Breast epithelium (tissue), 4 donors: Measurements from ENCODE around the gene CACNA2D4. TPM values are rescaled to one million over a fixed set of nuclear protein-coding genes. Genes with fewer than 3 reads are reported as not detected.

Source experiments
- DNase-seq, 2 donors: peaks; one replicate each; pipeline ENCODE4 v3.0.0-alpha.2; 2019; ENCODE audit warnings: low spot score in 2 of 2
- H3K27ac ChIP-seq, 2 donors: fragments of 200-600 bp; sonication (generic) in 1 of 2; one replicate each; pipeline ENCODE4 v1.5.1; 2016 to 2019; ENCODE audit warnings: mild to moderate bottlenecking in 1 of 2
- H3K27me3 ChIP-seq, 2 donors: fragments of 200-600 bp; sonication (generic) in 1 of 2; one replicate each; pipeline versions ENCODE4 v1.5.1 to v1.6.0; 2017 to 2019; ENCODE audit warnings: control low read depth in 1 of 2, mild to moderate bottlenecking in 1 of 2
- H3K36me3 ChIP-seq: fragments of 200-600 bp; one replicate; pipeline ENCODE4 v1.5.1; 2019
- H3K4me1 ChIP-seq, 2 donors: fragments of 200-600 bp; sonication (generic); one replicate each; pipeline ENCODE4 v1.5.1; 2016 to 2019; ENCODE audit warnings: control low read depth in 1 of 2
- H3K4me3 ChIP-seq, 3 donors: fragments of 200-600 bp; sonication (generic); 1 replicate in 2 of 3; 2 replicates in 1 of 3; pipeline ENCODE4 v1.5.1; 2016 to 2019; ENCODE audit warnings: mild to moderate bottlenecking in 3 of 3, moderate library complexity in 2 of 3
- H3K9me3 ChIP-seq, 2 donors: fragments of 200-600 bp; sonication (generic) in 1 of 2; one replicate each; pipeline ENCODE4 v1.5.1; 2016 to 2019; ENCODE audit warnings: control low read depth in 1 of 2
- POLR2A ChIP-seq: fragments of 450-650 bp; IDR thresholded peaks from one replicate; pipeline ENCODE4 v1.6.1; 2016; ENCODE audit warnings: antibody characterized with exemption, mild to moderate bottlenecking, moderate library complexity
- POLR2AphosphoS5 ChIP-seq, 3 donors: sonication (generic); formaldehyde crosslinking; IDR thresholded peaks; one replicate each; pipeline ENCODE4 v1.6.1; 2017; ENCODE audit warnings: antibody characterized with exemption in 3 of 3
- intact Hi-C: fragments of 100-400 bp; cut with DNase I; formaldehyde crosslinking; loops from one replicate; pipeline ENCODE4 v1.15.1; 2023; ENCODE audit warnings: low total_unique reads
- total RNA-seq, 3 donors: library from RNA; depleted of rRNA; stranded (reverse); fragments of >200 nt; gene quantifications; one replicate each; pipeline ENCODE4 v1.1.0, GENCODE V29; 2016
- TF ChIP-seq, protein P1 (sequence below), 3 donors: fragments of 450-650 bp; IDR thresholded peaks; one replicate each; pipeline ENCODE4 v1.5.1; 2016 to 2017; ENCODE audit warnings: antibody characterized with exemption in 3 of 3, mild to moderate bottlenecking in 3 of 3, moderate library complexity in 3 of 3

Gene CACNA2D4
- total RNA-seq, 3 donors from 2014 or later = 3.2 to 10.2 (median 3.3) TPM

- Histone ChIP-seq H3K36me3 (no peaks in the 10 kb centered on the region), H3K27ac (no peak overlapping the region), H3K9me3 (no peaks in the 10 kb centered on the region), H3K4me1 (peaks cover 0 to 4% of the 10 kb centered on the region in 2 donors), H3K27me3 (peaks cover 0 to 44% of the 10 kb centered on the region in 2 donors), H3K4me3 (no peak overlapping the region)
- intact Hi-C loops = no loop called here
- DNase-seq = no peak
- TF ChIP-seq, protein P1, sequence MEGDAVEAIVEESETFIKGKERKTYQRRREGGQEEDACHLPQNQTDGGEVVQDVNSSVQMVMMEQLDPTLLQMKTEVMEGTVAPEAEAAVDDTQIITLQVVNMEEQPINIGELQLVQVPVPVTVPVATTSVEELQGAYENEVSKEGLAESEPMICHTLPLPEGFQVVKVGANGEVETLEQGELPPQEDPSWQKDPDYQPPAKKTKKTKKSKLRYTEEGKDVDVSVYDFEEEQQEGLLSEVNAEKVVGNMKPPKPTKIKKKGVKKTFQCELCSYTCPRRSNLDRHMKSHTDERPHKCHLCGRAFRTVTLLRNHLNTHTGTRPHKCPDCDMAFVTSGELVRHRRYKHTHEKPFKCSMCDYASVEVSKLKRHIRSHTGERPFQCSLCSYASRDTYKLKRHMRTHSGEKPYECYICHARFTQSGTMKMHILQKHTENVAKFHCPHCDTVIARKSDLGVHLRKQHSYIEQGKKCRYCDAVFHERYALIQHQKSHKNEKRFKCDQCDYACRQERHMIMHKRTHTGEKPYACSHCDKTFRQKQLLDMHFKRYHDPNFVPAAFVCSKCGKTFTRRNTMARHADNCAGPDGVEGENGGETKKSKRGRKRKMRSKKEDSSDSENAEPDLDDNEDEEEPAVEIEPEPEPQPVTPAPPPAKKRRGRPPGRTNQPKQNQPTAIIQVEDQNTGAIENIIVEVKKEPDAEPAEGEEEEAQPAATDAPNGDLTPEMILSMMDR (IDR thresholded peaks at IDR 0.05) = no peak
- TF ChIP-seq POLR2A (no peak), POLR2AphosphoS5 (IDR thresholded peaks at IDR 0.05) (no peak)
Measured at GRCh38 chr12:1828856-1829255, 89.6 kb downstream of the CACNA2D4 start.

GRCh38 chr12:1827826-1828805, 90.3 kb downstream of the CACNA2D4 start:
- peaks cover 0 to 44% of the 10 kb centered on the region in 2 donors for H3K27me3 ChIP-seq
- H3K36me3 ChIP-seq = no peaks in the 10 kb centered on the region
- peaks cover 0 to 4% of the 10 kb centered on the region in 2 donors for H3K4me1 ChIP-seq
- TF ChIP-seq, protein P1 (IDR thresholded peaks at IDR 0.05) = no peak
- no peak for TF ChIP-seq POLR2A
- TF ChIP-seq POLR2AphosphoS5 (IDR thresholded peaks at IDR 0.05) = no peak
- no peak overlapping the region for H3K27ac ChIP-seq
- no peaks in the 10 kb centered on the region for H3K9me3 ChIP-seq
- intact Hi-C loops = no loop called here
- no peak for DNase-seq
- no peak overlapping the region for H3K4me3 ChIP-seq

DNA sequence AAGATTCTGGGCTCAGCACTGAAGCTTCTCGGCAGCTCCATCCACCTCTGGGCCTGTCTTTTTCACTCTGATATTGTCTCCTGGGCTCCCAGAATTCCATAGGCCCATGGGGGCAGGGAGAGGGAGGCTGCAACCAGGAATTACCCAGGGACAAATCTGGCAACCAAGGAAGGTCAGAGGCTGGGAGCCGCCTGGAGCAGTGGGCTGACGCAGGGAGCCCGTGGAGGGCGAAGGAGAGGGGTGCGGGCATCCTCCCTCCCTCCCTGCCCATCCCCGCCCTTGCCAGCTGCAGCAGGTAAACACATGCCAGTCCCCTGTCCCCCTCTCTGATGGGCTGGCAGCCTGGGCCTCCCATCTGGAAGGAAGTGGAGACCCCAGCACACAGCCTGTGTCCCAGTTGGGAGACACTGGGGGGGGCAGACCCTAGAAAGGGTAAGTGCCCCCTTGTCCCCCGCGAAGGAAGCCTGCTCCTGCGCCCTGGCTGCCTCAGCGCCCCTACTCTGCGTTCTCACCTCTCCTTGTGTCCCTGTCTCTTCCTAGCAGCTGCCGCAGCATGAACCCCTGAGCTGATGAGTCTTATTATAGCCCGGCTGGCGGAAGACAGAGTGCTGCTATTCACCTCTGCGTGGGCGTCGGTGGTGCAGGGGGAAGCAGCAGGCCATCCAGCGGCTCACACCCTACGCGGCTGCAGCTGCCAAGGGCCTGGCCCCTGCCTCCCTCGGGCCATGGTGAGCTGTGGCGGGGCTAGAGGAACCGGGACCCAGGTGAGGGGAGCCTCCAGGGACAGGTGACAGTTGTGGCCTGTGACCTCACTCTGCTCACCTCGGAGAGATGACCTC, 91.4 kb downstream of the CACNA2D4 start:
- no peak overlapping the region for H3K27ac ChIP-seq
- intact Hi-C loops = no loop called here
- no peaks in the 10 kb centered on the region for H3K9me3 ChIP-seq
- H3K4me1 ChIP-seq = peaks cover 0 to 4% of the 10 kb centered on the region in 2 donors
- TF ChIP-seq POLR2A (no peak), POLR2AphosphoS5 (IDR thresholded peaks at IDR 0.05) (no peak)
- TF ChIP-seq, protein P1 (IDR thresholded peaks at IDR 0.05) = no peak
- no peak overlapping the region for H3K4me3 ChIP-seq
- H3K36me3 ChIP-seq = no peaks in the 10 kb centered on the region
- no peak for DNase-seq
- H3K27me3 ChIP-seq = peaks cover 0 to 54% of the 10 kb centered on the region in 2 donors

- peaks cover 0 to 61% of the 10 kb centered on the region in 2 donors for H3K27me3 ChIP-seq
- H3K9me3 ChIP-seq = no peaks in the 10 kb centered on the region
Measured at GRCh38 chr12:1826401-1826800, 92.1 kb downstream of the CACNA2D4 start.

More at GRCh38 chr12:1826401-1826800, 92.1 kb downstream of the CACNA2D4 start:
- Histone ChIP-seq H3K27ac (no peak overlapping the region), H3K4me3 (no peak overlapping the region), H3K36me3 (no peaks in the 10 kb centered on the region), H3K4me1 (peaks cover 0 to 4% of the 10 kb centered on the region in 2 donors)
- TF ChIP-seq, protein P1 (IDR thresholded peaks at IDR 0.05) = no peak
- no peak for TF ChIP-seq POLR2AphosphoS5 (IDR thresholded peaks at IDR 0.05)
- no peak for TF ChIP-seq POLR2A
- intact Hi-C loops = no loop called here
- DNase-seq = no peak
